GM18505 (cell line): ENCODE results near the gene RPS14.
A peak's percentile ranks its signal among the peaks of the same experiment; 100 is the strongest.
"Not testable (repeated sequence)": the region's sequence is repeated elsewhere in the genome, so short reads cannot be mapped to it uniquely, and the experiment has no call there.

Source experiments
- ATAC-seq: cut with Tn5 transposase; IDR thresholded peaks from one replicate; pipeline ENCODE4 v1.9.1; 2021; ENCODE audit not compliant: unreplicated experiment
- POLR2A ChIP-seq: IDR thresholded peaks from 4 replicates; pipeline ENCODE4 v1.6.1; 2011; ENCODE audit warnings: borderline replicate concordance; ENCODE audit not compliant: insufficient read depth, insufficient read length; ENCODE audit errors: extremely low read depth

The RPS14 gene

GRCh38 chr5:150487199-150488061 is 37.9 kb upstream of the RPS14 start:
- ATAC-seq, result no peak
- TF ChIP-seq POLR2A, result peak; percentile 32

GRCh38 chr5:150486402-150487198 is 37.1 kb upstream of the RPS14 start:
- no peak for TF ChIP-seq POLR2A
- ATAC-seq, result peak; percentile 32

- ATAC-seq, result peak; percentile 24
- TF ChIP-seq POLR2A, result peak; percentile 47
Observed at GRCh38 chr5:150485693-150486401, 36.3 kb upstream of the RPS14 start.

GRCh38 chr5:150484964-150485692 is 35.6 kb upstream of the RPS14 start:
- no peak for TF ChIP-seq POLR2A
- ATAC-seq, result no peak

- ATAC-seq, result no peak
- TF ChIP-seq POLR2A, result no peak
Observed at GRCh38 chr5:150481972-150482406, 32.5 kb upstream of the RPS14 start.

- ATAC-seq, result no peak
- no peak for TF ChIP-seq POLR2A
Observed at GRCh38 chr5:150481708-150481965, 32.1 kb upstream of the RPS14 start.

GRCh38 chr5:150479416-150479815 is 29.9 kb upstream of the RPS14 start:
- no peak for TF ChIP-seq POLR2A
- ATAC-seq, result no peak

GRCh38 chr5:150476568-150476967 is 27.0 kb upstream of the RPS14 start:
- ATAC-seq, result not testable (repeated sequence)

GRCh38 chr5:150473673-150474358 is 24.3 kb upstream of the RPS14 start:
- no peak for ATAC-seq
- TF ChIP-seq POLR2A, result no peak

GRCh38 chr5:150469718-150470469 is 20.4 kb upstream of the RPS14 start:
- no peak for TF ChIP-seq POLR2A
- ATAC-seq, result no peak

- no peak for TF ChIP-seq POLR2A
- ATAC-seq, result no peak
Observed at GRCh38 chr5:150468206-150468605, 18.7 kb upstream of the RPS14 start.

GRCh38 chr5:150465927-150466326 is 16.4 kb upstream of the RPS14 start:
- ATAC-seq, result no peak
- TF ChIP-seq POLR2A, result no peak
